AG20443 (cell line): ENCODE results near the gene ACTMAP.
"Not testable (repeated sequence)": the region's sequence is repeated elsewhere in the genome, so short reads cannot be mapped to it uniquely, and the experiment has no call there.

Source experiments
- DNase-seq: peaks from one replicate; pipeline ENCODE4 v3.0.0; 2012; ENCODE audit warnings: low spot score, mixed read lengths

The ACTMAP gene

GRCh38 chr19:40743926-40744325 is 6.4 kb downstream of the ACTMAP start:
- no peak for DNase-seq

DNA sequence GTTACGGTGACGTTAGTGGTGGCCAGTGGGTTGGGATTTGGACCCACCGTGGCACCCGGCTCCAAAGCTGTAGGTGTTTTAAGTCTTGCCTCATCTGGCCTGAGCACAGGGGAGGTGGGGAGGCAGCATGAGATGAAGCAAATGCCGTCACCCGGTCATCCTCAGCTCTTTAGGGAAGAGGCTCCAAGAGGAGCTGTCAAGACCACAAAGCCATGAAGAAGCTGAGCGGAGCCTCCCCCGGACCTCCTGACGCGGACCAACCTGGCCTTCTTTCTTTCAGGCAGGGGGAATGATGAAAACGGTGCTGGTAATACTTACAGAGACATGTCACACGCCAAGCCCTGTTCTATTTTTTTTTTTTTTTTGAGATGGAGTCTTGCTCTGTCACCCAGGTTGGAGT is 7.4 kb downstream of the ACTMAP start:
- no peak for DNase-seq

GRCh38 chr19:40742477-40742876 is 7.8 kb downstream of the ACTMAP start:
- no peak for DNase-seq

GRCh38 chr19:40741527-40742390 is 8.5 kb downstream of the ACTMAP start:
- no peak for DNase-seq

GRCh38 chr19:40740747-40741146 is 9.5 kb downstream of the ACTMAP start:
- peak; percentile 86 for DNase-seq

DNA sequence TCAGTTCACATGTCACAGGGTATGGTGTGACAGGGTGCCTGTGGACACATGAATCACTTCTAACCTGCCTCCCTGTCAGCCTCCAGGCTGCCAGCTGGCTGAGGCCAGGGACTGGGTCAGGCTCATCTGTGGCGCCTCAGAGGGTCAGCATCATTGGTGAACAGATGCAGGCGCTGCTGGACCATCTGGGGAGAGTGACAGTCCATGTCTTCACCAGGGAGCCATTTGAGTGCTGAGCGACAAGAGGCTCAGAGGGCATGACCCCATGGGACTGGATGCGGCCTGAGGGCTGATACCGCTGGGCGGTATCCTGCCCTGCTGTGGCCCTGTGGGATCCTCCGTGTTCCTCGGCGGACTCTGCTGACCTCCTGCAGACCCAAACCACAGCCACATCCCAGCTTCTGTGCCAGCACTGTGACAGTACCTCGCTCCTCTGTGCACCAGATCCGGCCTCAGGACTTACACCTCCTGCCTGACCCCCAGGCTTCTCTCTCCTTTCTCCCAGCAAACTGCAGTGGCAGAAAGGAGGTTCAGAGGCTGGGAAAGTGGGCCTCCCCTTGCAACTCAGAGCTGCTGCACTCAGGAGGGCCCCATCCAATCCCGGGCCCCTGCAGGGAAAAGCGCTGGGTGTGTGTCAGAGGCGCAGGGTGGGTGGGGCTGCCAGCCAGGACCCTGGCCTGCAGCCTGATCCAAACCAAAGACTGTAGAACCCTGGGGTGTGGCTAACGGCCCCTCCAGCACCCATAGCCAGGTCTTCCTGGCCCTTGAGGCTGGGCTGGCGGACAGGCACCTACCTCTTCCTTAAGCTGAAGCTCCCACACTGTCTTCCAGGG is 10.2 kb downstream of the ACTMAP start:
- peak; percentile 34 for DNase-seq

- DNase-seq, result no peak
Measured at GRCh38 chr19:40739030-40739839, 11.0 kb downstream of the ACTMAP start.

- DNase-seq, result no peak
Measured at GRCh38 chr19:40737102-40737644, 13.1 kb downstream of the ACTMAP start.

GRCh38 chr19:40736661-40737060 is 13.6 kb downstream of the ACTMAP start:
- DNase-seq, result no peak

GRCh38 chr19:40735013-40735771 is 15.1 kb downstream of the ACTMAP start:
- no peak for DNase-seq

- no peak for DNase-seq
Measured at GRCh38 chr19:40733149-40733548, 17.1 kb downstream of the ACTMAP start.

GRCh38 chr19:40732304-40732703 is 18.0 kb downstream of the ACTMAP start:
- not testable (repeated sequence) for DNase-seq

DNA sequence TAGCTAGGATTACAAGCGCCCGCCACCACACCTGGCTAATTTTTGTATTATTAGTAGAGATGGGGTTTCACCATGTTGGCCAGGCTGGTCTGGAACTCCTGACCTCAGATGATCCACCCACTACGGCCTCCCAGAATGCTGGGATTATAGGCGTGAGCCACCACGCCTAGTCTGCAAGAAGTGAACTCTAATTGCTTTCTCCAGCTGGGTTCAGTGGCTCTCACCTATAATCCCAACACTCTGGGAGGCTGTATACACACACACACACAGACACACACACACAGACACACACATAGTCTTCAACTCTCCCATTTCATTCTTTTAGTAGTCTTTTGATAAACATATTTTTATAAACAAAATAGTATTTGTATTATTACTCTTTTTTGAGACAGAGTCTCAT is 20.2 kb downstream of the ACTMAP start:
- DNase-seq, result not testable (repeated sequence)

DNA sequence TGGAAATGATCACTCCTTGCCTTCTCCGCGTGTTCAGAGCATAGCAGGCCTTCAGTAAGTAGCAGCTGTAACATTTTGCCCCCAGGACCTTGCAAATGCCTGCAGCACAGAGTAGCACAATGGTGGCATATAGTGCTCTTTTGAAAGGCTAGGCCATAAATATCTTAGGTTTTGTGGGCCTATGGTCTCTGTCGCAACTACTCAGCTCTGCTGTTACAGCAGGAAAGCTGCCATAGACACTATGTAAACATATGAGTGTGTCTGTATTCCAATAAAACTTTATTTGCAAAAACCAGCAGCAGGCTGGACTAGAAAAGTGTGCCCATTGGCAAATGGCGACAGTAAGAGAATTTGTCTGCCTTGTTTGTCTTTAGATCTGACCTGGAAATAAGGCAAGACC is 24.0 kb downstream of the ACTMAP start:
- no peak for DNase-seq

GRCh38 chr19:40724855-40725254 is 25.4 kb downstream of the ACTMAP start:
- DNase-seq, result no peak

DNA sequence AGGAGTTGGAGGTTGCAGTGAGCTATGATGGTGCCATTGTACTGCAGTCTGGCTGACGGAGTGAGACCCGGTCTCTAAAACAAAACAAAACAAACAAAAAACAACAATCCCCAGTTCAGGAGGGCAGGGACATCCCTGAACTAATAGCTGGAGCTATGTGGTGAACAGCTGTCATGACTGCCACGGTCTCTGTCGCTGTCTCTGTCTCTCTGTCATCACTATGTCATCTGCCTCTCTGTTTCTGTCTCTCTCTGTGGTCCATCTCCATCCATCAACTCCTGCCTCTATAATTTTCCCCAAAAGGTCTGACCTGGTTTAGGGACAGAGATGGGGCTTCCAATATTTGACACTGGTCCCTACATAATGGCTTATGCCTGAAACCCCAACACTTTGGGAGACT is 26.0 kb downstream of the ACTMAP start:
- no peak for DNase-seq

DNA sequence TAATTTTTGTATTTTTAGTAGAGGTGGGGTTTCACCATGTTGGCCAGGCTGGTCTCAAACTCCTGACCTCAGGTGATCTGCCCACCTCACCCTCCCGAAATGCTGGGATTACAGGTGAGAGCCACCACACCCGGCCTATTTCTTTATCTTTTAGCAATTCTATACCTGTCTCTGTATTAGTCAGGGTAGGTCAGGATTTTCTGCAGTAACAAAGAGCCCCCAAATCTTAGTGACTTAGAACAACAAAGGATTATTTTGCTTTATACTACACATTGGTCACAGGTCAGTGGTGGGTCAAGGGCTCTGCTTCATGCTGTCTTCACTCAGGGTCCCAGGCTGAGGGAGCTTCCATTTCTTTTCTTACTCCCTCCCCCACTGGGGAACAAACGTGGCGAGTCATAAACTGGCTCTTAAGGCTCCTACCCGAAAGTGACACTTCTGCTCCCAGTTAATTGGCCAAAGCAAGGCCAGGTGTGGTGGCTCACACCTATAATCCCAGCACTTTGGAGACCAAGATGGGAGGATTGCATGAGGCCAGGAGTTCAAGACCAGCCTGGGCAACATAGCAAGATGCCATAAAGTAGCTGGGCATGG is 26.5 kb downstream of the ACTMAP start:
- no peak for DNase-seq

DNA sequence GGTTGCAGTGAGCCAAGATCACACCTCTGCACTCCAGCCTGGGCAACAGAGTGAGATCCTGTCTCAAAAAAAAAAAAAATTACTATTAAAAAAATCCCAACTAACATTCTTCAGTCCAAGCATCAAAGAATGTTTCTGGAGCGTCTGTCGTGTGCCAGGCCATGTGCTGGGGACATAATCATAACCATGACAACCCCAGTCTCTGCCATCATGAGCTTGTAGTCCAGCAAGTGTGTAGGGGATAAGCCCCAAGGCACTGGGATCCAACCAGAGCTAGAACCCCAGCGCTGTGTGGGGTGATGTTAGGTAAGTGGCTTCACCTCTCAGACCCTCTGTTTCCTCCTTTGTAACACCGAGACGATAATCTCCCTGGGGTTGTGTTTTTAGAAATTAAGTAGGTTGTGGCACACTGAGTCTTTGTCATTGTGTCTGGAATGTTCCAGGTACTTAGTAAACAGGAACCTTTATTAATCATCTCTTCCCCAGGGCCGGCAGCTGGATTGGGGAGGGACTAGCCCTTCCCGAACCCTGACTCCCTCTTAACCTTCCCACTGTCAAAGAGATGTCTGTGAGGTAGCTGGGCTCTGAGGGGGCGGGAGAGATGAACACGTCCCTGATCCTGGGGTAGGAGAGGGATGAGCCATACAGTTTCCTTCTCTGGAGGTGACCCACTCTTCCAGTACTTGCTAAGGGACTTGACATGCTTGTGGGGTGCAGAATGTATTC is 28.2 kb downstream of the ACTMAP start:
- DNase-seq, result no peak

GRCh38 chr19:40721140-40721486 is 29.2 kb downstream of the ACTMAP start:
- DNase-seq, result no peak

DNA sequence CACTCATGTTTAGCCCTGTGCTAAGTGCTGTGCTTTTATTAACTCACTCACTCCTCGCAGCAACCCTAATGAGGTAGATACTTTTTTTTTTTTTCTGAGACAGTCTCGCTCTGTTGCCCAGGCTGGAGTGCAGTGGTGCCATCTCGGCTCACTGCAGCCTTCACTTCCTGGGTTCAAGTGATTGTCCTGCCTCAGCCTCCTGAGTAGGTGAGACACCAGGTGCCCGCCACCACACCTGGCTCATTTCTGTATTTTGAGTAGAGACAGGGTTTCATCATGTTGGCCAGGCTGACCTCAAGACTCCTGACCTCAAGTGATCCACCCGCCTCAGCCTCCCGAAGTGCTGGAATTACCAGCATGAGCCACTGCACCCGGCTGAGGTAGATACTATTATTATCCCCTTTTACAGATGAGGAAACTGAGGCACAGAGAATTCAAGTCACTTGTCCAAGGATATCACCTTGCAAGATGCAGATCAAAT is 30.8 kb downstream of the ACTMAP start:
- no peak for DNase-seq
